HUES48 (cell line): ENCODE data around the gene CFAP251.

Experiments
- H3K27ac ChIP-seq: one replicate; pipeline ENCODE4 v1.7.0; 2013; ENCODE audit warnings: low read depth, low read length, inconsistent platforms
- H3K27me3 ChIP-seq: 2 replicates; pipeline ENCODE4 v1.6.1; 2013; ENCODE audit warnings: mild to moderate bottlenecking, low read length; ENCODE audit not compliant: control insufficient read depth, insufficient read depth
- H3K36me3 ChIP-seq: 2 replicates; pipeline ENCODE4 v1.6.1; 2013; ENCODE audit warnings: low read length; ENCODE audit not compliant: control insufficient read depth, insufficient read depth
- H3K4me1 ChIP-seq: 2 replicates; pipeline ENCODE4 v1.6.1; 2013; ENCODE audit warnings: mild to moderate bottlenecking, low read length; ENCODE audit not compliant: control insufficient read depth, insufficient read depth
- H3K4me3 ChIP-seq: 2 replicates; pipeline ENCODE4 v1.5.1; 2013; ENCODE audit warnings: mild to moderate bottlenecking, low read depth, low read length
- H3K9ac ChIP-seq: 2 replicates; pipeline ENCODE4 v1.6.1; 2013; ENCODE audit warnings: mild to moderate bottlenecking, low read depth, low read length, moderate library complexity
- H3K9me3 ChIP-seq: 2 replicates; pipeline ENCODE4 v1.6.1; 2013; ENCODE audit warnings: low read length; ENCODE audit not compliant: control insufficient read depth, insufficient read depth

CFAP251 gene

DNA sequence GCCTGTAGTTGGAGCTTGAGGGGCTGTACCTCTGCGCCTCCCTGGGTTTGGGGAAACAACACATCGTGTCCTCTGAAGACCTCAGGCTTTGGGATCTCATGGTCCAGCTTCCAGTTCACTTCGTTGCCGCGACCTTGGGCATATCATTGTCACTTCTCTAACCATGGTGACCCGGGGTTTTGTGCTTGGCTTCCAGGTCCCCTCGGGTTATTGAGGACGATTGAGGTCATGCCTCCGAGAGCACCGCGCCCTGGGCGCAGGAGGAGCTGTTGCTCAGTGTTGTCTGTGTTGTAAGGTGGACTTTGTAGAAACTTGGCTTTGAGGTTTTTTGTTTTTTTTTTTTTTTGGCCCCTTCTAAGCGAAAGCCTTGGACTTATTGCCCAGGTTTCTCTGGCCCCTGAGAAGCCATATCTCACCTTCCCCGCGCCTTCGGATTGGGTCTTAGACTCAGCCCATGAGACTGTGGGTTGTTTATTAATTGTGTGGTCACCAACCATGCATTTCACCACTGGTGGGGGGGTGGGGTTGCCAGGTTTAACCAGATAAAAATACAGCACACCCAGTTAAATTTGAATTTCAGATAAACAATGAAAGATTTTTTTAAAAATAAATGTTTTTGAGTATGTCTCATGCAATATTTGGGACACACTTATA lies 105.9 kb downstream of the CFAP251 start:
- Histone ChIP-seq H3K9me3 (no peaks in the 10 kb centered on the region), H3K27ac (no peak overlapping the region), H3K4me1 (0 out of 2 replicates have a peak, but pooled peaks cover under 1% of the 10 kb centered on the region), H3K36me3 (no peaks in the 10 kb centered on the region), H3K4me3 (no peak overlapping the region), H3K27me3 (peaks cover 25% of the 10 kb centered on the region), H3K9ac (no peak overlapping the region)

DNA sequence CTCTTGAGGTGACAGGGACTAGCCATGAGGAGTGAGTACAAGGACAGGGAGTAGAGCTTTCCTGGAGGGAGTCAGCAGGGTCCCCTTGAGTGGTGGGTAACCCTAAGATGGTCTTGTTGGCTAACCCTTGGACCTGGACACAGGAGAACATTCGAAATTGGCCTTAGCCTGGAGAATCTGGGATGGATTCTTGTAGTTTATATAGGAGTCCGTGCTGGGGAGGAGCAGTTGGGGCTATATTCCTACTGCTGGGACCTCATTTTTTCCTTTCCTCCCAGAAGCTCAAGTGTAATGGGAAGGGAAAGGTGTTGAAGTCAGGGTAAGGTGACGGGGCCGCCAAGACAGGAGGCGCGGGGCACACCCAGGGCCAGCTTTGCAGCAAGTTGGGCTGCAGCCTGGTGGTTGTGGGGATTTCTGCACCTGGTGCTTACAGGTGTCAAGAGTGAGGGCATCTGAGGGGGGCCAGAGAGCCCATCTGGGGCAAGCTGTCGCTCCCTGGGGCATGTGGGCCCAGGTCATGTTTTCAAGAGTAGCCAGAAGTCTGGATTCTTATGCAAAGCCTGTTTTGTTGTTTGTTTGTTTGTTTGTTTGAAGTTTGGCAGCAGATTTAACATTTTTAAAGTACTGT lies 108.4 kb downstream of the CFAP251 start:
- H3K9ac ChIP-seq, result no peak overlapping the region
- H3K27ac ChIP-seq, result no peak overlapping the region
- H3K4me3 ChIP-seq, result no peak overlapping the region
- H3K36me3 ChIP-seq, result no peaks in the 10 kb centered on the region
- peaks cover 7% of the 10 kb centered on the region; the same call in 1 of the 2 replicates for H3K4me1 ChIP-seq
- no peaks in the 10 kb centered on the region for H3K9me3 ChIP-seq
- peaks cover 6% of the 10 kb centered on the region; the same call in 1 of the 2 replicates for H3K27me3 ChIP-seq

DNA sequence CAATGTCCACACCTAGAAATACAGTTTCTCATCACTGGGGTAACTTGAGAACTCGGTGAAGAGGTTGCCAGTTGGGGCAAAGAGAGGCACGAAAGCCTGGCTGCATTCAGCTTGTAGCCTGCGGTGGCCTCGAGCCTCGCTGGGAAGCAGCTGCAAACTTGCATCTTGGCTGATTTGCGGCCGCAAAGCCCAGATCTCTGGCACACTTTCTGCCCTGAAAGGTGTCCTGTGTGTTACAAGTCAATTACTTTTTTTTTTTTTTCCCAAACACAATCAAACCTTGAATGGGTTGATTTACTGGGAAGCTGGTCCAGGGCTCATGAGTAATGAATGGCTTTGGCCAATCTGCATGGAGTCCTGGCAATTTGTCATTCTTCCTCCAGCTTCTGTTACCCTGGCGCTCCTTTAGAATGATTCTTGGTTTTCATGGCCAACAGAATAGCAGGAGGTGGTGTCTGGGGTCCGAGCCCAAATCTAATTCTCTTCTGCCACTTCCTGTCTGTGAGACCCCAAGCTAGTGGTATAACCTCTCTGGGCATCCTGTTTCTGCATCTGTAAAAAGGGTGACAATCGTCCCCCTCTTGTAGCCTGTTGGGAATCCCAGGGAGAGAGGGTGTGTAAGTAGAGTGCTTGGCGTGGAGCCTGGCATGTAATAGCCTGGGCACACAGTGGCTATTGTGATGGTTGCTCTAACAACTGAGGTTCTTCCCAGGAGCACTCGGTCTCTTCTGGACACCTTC lies 109.9 kb downstream of the CFAP251 start:
- no peak overlapping the region for H3K27ac ChIP-seq
- peaks cover under 1% of the 10 kb centered on the region; the same call in 1 of the 2 replicates for H3K27me3 ChIP-seq
- H3K9ac ChIP-seq, result no peak overlapping the region
- H3K4me1 ChIP-seq, result peaks cover 7% of the 10 kb centered on the region; the same call in 1 of the 2 replicates
- H3K36me3 ChIP-seq, result no peaks in the 10 kb centered on the region
- no peak overlapping the region for H3K4me3 ChIP-seq
- no peaks in the 10 kb centered on the region for H3K9me3 ChIP-seq

DNA sequence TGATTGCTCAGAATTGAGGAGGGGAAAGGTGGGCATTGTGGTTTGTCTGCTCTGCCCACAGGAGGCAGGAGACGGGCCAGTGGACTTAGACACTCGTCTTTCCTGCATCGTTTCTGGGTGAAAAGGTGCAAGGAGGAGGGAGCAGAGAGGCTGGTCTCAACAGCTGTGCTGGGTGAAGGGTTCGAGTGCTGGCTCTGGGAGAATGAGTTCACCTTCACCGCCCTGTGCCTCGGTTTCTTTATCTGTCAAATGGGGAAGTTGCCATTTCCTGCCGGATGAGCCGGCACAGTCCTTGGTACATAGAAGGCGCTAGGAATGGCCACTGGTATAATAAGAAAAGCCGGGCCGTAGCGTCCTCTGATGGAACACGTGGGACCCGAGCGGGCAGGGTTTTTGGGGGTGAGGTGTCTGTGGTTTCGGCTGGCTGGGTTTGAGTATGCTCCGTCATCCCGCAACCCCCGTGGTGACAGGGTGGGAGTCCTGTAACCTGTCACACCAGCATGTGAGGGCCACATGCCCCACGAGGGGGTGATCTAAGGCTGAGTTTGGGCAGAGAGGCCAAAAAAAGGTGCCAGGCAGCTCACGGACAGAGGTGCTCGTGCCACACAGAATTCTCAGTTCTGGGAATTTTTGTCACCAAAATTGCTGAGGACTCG lies 110.6 kb downstream of the CFAP251 start:
- H3K36me3 ChIP-seq, result no peaks in the 10 kb centered on the region
- no peak overlapping the region for H3K4me3 ChIP-seq
- H3K27me3 ChIP-seq, result no peaks in the 10 kb centered on the region
- H3K27ac ChIP-seq, result no peak overlapping the region
- H3K9ac ChIP-seq, result no peak overlapping the region
- no peaks in the 10 kb centered on the region for H3K9me3 ChIP-seq
- H3K4me1 ChIP-seq, result peaks cover 7% of the 10 kb centered on the region; the same call in 1 of the 2 replicates

DNA sequence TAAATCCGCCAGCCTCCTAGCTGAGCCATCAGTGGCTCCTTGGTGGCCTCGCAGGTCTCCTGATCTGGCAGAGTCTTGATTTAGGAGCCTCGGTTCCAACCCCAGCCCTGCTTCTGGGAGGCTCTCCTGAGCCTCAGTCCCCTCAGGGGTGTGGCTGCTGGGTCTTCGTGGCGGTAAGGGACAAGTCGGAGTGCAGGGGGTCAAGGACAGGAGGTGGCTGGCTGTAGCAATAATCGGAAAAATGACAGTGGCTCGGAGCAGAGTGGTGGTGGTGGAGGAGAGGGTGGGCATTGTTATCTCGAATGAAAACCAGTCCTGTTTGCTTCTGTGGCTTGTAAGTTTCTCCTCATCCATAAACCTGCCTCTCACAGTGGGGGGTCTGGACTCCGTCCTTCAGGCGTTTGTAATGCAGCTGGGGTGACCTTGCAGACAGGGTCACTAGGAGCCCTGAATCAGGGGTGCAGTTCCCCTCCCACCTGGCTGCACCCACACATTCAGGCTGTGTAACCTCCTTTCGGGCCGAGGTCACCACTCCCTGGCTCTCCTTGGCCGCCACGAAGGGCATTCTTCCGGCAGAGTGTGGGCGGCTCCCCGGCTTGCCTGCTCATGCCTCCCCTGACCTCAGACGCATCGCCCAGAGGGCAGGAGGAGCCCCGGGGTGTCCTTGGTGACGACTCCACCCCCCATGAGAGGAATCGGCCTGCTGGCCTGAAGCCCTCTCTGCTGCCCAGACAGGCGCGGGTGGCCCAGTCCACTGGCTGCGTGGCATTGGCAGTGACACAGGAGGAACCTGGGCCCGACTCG lies 111.4 kb downstream of the CFAP251 start:
- Histone ChIP-seq H3K27me3 (no peaks in the 10 kb centered on the region), H3K9me3 (no peaks in the 10 kb centered on the region), H3K4me3 (no peak overlapping the region), H3K4me1 (peaks cover 7% of the 10 kb centered on the region; the same call in 1 of the 2 replicates), H3K9ac (no peak overlapping the region), H3K27ac (no peak overlapping the region), H3K36me3 (no peaks in the 10 kb centered on the region)

DNA sequence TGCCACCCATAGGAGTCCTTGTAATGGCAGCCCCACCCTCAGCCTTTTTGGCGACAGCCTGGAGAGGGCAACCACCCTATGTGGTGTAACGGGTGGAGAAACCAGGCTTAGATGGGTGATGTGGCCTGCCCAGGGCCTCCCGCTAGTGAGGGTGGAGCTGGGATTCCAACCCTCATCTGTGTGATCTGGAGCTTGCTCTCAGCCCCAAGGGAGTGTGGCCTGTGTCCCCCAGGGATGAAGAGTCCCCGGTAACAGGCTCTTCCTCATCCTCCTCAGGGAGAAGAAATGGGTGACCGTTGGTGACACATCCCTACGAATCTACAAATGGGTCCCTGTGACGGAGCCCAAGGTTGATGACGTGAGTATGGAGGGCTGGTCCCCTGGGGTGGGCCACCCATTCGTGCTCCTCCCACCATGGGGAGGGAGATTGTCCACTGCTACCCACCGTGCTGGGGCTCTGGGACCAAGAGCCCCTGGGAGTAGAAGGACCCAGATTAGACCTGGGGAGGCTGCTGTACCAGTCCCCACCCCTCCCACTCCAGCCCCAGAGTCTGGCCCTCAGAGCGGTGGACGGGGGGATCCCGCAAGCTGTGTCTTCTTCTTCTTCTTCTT lies 112.1 kb downstream of the CFAP251 start:
- Histone ChIP-seq H3K9ac (no peak overlapping the region), H3K36me3 (peaks cover 5% of the 10 kb centered on the region; the same call in 1 of the 2 replicates), H3K4me1 (peaks cover 7% of the 10 kb centered on the region; the same call in 1 of the 2 replicates), H3K27me3 (no peaks in the 10 kb centered on the region), H3K9me3 (no peaks in the 10 kb centered on the region), H3K4me3 (no peak overlapping the region), H3K27ac (no peak overlapping the region)

DNA sequence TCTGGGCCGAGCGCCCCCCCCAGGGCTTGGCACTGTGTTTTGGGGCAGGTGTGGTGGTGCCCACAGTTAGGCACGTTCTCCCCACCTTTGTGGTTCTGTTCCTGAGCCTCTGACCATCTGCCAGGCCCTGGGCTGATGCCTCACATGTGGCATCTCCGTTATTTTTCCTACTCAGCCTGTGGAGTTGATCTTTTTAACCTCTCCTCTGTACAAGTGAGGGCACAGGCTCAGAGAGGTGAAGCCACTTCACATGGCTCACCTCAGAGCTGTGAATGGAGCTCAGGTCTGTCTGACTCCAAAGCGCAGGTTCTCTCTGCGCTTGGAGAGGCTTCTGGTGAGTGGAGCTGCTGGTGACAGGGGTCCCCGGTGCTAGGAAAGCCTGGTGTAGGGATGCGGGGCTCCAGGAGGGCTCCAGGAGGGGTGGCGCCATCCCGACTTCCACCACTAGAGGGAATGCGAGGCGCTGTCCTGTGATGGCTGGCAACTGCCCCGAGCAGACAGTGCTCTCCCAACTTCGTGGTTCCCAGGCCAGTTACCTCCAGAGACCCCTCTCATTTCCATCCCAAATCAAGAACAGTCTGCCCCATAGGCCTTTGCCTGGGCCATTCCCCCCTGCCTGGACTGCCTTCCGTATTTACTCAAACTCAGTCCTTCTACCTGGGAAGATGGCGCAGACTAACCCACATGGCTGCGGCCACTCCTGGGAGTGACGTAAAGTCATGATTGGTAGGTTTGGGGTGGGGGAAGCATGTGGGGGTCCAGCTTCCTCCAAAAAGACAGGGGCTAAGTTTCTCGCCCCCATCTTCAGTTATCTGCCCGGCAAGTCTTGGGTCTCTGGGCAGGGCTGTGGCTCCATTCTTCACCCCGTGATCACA lies 113.2 kb downstream of the CFAP251 start:
- no peaks in the 10 kb centered on the region for H3K9me3 ChIP-seq
- H3K36me3 ChIP-seq, result peaks cover 14% of the 10 kb centered on the region
- peaks cover 7% of the 10 kb centered on the region; the same call in 1 of the 2 replicates for H3K4me1 ChIP-seq
- H3K9ac ChIP-seq, result no peak overlapping the region
- H3K4me3 ChIP-seq, result no peak overlapping the region
- H3K27me3 ChIP-seq, result no peaks in the 10 kb centered on the region
- H3K27ac ChIP-seq, result no peak overlapping the region

DNA sequence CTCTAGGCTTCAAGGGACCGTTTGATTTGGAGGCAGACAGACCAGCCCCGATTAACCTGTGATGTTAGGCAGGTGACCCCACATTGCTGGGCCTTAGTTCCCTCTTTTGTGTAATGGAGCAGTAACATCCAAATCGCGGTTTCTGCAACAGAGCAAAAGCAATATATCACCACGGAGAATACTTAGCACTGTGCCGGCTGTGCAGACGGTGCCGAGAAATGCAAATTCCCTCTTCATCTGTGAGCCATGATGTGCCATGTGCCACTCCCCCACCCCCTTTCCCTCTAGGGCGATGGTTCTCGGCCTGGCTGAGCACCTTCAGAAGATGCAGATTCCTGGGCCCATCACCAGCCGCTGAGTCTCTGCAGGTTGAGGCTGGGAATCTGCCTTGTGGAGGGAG lies 114.2 kb downstream of the CFAP251 start:
- no peaks in the 10 kb centered on the region for H3K9me3 ChIP-seq
- H3K27me3 ChIP-seq, result no peaks in the 10 kb centered on the region
- peaks cover 22% of the 10 kb centered on the region for H3K36me3 ChIP-seq
- H3K9ac ChIP-seq, result no peak overlapping the region
- no peak overlapping the region for H3K27ac ChIP-seq
- no peak overlapping the region for H3K4me3 ChIP-seq
- peaks cover 7% of the 10 kb centered on the region; the same call in 1 of the 2 replicates for H3K4me1 ChIP-seq

DNA sequence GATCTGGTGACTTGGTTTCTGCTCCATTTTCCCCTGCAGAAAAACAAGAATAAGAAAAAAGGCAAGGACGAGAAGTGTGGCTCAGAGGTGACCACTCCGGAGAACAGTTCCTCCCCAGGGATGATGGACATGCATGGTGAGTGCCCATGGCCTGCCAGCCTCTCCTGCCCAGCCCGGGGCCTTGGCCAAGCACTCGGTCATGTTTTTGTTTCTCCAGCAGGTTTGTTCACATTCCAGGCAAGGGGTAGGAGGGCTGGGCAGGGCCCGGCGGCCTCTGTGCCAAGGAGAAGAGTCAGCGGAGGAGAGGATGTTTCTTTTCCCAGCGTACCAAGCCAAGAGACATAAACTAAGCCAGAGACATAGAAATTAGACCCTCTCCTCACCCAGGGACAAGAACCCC lies 116.9 kb downstream of the CFAP251 start:
- Histone ChIP-seq H3K4me1 (no peaks in the 10 kb centered on the region), H3K9me3 (no peaks in the 10 kb centered on the region), H3K36me3 (peaks cover 30% of the 10 kb centered on the region), H3K27ac (no peak overlapping the region), H3K27me3 (no peaks in the 10 kb centered on the region), H3K9ac (no peak overlapping the region), H3K4me3 (no peak overlapping the region)
